Medulla oblongata (tissue), 1 donor: Measurements from ENCODE around the gene ITPK1.
A peak's percentile ranks its signal among the peaks of the same experiment; 100 is the strongest.

Experiments
- DNase-seq: peaks from one replicate; pipeline ENCODE4 v3.0.0-alpha.2; 2015; ENCODE audit errors: extremely low spot score

ITPK1 gene

DNA sequence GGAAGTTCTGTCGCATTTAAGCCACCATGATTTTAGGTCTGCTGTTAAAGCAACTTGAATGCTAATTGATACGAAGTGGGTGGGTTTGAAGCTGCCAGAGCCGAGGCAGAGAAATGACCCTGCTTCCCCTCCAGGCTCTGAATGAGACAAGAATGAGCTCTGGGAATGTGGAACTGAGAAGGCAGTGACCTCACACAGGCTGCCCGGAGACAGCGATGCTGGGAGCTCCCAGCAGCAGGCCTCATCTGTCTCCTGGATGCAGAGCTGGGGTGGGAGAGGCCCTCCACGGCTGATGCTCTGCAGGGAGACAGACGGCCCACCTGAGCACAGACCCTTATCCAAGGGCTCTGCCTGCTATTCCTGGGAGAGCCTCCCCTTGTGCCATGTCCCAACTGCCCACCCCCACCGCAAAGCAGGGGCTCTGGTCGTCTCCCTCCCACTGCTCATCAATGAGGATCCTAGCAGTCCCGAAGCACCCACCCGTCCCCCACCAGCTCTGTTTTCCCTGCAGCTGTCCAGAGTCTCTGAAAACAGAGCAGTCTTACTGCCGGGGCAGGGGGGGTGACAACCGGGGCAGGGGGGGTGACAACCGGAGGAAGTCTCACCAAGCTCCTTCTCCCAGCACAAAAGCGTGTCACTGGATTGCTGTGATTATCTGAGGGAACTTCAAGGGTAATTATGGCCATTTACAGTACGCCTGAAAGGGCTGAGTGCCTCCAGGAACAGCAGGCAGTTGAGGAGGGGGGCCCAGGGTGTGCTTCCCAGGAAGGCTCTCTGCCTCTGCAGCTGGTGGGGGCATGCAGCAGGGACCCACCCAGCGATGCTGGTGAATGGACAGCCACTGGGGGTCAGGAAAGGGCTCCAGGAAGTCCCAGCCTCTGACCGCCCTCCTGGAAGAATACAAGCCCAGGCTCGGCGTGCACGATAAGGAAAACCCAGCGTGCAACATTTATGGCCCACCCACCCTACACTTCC lies 125.0 kb downstream of the ITPK1 start:
- DNase-seq = no peak

DNA sequence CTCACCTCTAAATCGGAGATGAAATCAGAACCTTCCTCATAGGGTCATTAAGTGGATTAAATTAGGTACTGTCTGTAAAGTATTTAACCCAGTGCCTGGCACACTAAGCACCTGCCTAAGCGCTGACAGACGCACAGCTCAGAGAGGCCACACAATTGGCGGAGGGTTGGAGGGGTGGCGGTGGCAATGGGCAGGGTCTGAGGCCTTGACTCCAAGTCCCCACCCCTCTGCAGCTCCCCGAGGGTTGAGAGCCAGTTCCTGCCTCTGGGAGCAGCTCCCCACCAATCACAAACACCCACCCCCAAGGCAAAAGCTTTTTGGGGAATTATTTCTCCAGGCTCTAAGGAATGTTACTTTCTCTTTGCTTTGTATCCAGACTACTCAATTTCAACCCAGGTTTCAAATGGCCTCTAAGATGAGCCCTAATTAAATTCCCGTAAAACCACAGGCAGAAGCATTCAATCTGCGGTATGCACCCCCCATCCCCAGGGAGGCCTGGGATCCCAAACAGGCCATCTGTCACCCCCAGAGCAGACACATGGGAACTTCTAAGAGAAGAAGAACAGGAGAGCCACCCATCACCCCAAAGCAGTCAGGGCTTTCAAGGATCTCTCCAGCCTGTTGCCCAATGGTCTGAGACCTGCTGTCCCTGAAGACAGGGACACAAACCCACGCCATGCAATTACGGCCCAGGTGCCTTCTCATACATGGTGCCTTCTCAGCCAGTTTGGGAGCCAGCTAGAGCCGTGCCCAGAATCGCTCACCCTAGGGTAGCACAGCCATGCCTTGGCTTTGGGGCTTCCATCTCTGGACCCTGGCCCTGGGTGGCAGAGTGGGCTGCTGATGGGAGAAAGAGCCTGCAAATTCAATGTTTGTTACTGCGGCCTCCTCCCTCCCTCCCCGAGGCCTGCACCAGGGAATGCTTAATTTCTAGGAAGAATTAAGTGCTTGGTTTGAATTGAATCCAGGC lies 126.7 kb downstream of the ITPK1 start:
- DNase-seq = no peak

DNA sequence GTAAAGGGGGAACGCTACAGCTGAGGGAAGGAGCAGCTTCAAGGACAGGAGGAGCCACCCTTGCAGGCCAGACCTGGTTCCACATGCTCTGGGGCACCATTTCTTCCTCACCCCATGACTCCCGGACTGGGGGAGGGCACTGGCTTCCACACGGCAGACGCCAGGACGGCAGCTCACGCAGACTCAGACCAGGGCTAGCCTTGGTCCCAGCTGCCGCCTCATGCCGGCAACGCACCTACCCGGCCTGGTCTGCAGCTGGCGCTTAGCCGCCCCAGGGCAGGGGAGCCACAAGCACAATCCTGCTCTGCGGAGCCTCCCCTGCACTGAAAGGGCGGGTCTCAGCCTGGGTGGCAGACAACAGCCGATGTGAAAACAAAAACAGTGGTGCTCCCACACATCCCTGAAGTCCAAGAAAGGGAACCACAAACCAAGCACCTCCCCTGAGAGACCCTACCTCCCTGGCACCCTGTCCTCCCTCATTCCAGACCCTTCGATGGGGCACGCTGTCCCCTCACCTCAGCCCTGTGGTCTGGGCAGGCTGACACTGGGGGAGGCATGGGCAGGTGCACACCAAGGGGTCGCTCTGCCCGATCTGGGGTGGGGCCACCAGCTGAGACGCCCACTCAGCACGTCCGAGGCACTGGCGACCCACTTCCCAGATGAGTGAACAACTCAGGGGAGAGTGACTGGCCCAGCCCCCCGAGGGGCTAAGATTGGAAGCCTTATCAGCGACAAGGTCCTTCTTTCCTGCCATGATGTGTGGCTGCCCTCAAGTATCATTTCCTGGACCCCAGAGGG lies 127.8 kb downstream of the ITPK1 start:
- DNase-seq = no peak

DNA sequence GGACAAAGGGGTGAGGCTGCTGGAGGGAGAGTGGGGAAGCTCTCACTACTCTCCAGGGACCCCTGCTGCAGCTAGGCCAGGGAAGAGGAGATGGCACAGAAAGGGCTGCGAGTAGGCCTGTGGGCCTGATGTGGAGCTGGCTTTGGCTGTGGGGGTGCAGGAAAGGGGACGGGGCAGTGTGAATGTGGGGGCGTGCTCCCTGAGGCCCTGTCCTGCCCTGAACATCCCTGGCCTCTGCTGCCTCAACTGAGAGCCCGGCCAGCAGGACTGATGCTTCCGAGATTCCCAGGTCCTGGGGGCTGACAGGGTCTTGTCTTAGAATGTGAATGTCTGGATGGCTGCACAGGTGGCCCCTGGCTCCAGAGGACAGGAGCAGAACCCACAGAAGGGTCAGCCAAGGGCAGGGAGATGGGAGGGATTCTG lies 128.6 kb downstream of the ITPK1 start:
- no peak for DNase-seq

DNA sequence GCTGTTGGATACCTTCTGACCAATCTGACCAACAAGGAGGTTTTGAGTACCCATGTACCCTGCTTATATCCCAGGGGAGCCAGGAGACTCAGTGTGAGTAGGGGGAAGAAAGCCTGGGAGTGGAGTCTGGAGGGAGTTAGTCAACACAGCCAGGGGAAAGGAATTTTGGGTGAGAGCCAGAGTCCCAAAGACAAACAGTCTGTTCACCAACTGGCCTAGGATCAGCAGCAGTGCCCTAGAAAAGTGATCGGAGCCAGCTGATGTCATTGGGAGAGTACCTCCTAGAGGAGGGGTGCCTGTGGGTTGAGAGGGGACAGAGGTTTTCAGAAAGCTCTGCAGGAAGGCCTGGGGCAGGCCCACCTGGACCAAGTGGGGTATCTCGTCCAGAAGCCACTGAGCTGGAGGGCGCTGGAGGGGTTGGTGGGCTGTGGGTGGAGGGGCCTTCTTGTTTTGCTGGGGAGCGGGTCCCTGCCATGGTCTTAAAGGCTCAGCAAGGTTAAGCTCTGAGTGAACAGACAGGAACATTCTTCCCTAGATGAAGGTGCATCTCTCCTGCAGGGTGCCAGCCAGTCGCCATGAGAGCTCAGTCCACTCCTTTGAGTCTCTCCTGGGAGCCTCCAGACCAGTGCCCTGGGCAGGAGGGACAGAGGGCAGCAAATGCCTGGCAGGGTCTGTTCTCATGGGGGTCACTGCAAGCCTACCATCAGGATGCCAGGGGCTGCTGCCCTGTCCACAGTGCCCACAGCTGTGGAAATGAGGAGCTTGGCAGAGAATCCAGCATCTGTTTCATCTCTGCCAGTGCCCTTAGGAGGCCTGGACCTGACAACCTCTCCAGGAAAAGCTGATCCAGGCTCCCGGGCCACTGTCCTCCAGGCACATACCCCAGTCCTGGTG lies 129.2 kb downstream of the ITPK1 start:
- peak; percentile 75 for DNase-seq

DNA sequence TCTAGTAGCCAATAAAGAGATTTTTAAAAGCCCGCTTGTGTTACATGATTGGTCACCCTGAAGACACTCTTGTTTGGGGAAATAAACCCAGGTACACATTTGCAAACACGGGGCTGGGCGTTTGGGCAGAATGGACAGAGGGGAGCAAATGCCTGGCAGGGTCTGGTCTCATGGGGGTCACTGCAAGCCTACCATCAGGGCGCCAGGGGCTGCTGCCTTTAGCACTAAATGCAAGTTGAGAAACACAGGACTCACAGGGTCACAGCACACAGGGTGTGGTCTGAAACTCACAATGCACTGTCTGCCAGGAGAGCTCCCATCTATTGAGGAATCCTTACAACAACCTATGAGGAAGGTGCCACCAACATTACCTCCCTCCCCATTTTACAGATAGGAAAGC lies 130.2 kb downstream of the ITPK1 start:
- DNase-seq = no peak

DNA sequence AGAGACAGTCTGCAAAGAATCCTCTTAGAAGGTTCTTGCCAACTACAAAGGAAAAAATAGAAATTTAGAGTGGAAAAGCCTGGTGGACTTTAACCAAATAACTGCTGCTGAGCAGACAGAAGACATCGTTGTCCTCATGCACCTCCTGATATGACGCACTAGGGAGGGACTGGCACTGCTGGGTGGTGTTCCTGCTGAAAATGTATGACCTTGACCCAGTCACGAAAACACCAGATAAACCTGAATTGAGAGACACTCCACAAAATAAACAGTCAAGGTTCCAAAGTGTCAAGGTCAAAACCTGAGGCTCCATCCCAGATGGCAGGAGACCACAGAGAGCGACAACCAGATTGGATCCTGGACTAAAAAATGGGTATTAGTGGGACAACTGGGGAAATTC lies 130.8 kb downstream of the ITPK1 start:
- DNase-seq = no peak

DNA sequence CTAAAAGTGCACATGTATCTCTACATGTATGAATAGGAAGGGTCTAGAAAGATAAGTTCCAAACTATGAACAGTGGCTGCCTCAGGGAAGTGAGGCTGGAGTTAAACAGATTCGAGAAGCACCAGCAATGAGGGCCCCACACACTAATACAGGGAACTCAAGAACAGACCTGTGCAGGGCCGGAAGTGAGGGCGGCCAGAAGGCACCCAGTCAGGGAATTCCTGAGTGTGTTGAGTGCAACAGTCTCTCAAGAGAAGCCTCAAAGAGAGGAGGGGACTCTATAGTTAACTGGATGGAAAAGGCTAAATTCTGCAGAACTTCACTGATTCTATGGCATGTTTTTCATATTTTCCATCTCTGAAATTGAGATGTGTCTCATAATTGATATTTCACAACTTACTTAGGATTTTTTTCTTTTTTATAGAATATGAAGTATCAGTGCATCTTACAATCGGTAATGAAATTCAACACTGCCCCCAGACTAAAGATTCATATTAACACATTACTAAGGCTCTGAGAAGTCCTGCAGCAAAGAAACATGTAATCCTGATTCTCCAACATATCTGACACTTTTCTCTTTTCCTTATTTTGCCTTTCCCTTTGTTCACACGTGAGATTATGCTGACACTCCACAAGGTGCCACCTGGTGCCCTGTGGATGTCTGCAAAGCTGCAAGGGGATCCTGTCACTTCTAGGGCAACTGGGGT lies 131.5 kb downstream of the ITPK1 start:
- DNase-seq = no peak

DNA sequence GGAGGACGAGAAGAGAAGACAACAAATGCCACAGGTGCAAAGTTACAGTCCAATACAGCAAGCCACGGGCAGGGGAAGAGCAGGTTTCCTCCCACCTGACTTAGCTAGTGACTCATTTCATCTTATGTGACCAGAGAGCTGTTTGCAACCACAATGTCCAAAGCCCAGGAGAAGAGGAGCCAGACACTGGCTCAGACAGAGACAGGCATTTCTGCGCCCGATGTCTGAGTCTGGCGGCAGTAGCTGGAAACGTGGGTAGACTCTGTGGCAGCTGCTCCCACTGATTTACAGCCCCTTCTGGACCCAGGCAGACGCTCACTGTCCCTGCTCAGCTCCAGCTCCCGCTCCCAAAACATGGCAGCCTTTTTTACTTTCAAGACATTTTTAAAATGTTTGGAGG lies 132.8 kb downstream of the ITPK1 start:
- no peak for DNase-seq

DNA sequence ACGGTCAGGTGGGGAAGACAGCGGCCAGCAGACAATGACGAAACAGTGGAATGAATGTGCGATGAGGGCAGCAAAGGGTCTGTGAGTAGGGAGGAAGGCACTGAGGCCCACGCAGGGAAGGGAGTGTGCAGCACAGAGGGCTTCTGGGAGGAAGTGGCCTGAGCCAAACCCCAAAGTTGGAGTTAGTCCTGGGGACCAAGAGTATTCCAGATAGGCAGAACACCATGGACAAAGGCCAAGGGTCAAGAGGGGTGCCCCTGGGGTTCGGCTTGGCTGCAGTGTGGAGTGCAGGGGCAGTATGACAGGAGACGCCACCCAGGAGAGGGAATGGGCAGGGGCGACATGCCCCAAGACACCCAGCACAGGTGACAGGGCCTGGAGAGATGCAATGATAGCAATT lies 134.0 kb downstream of the ITPK1 start:
- no peak for DNase-seq

DNA sequence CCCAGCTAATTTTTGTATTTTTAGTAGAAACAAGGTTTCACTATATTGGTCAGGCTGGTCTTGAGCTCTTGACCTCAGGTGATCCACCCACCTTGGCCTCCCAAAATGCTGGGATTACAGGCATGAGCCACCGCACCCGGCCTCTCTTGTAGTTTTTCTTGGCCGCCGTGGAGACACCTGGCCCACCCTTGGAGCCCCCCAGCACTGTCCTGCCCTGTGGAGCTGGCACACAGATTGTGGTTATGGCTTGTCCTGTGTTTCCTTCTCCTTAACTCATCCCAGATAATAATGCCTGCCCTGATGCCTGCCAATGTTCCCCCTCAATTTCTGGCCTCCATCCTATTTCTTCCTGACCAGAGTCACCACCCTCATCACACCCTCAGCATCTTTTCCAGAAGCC lies 134.9 kb downstream of the ITPK1 start:
- no peak for DNase-seq

DNA sequence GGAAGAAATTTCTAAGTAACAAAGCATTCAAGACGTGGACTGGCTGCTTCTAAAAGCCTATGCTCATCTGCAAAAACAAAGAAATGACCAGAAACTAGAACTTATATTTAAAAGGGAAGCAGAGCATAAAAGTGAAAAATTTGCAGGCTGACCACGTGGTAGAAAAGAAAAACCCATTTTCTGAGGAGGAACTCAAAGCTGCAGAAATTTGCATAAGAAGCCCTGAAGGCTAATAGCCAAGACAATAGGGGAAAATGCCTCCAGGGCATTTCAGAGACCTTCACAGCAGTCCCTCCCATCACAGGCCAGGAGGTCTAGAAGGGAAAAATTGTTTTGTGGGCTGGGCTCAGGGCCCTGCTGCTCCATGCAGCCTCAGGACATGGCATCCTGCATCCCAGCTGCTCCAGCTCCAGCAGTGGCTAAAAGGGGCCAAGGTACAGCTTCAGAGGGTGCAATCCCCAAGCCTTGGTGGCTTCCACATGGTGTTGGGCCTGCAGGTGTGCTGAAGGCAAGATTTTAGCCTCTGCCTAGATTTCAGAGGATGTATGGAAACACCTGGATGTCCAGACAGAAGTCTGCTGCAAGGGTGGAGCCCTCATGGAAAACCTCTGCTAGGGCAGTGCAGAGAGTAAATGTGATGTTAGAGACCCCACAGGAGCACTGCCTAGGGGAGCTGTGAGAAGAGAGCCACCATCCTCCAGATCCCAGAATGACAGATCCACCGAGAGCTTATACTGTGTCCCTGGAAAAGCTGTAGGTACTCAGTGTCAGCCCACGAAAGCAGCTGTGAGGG lies 137.3 kb downstream of the ITPK1 start:
- no peak for DNase-seq

DNA sequence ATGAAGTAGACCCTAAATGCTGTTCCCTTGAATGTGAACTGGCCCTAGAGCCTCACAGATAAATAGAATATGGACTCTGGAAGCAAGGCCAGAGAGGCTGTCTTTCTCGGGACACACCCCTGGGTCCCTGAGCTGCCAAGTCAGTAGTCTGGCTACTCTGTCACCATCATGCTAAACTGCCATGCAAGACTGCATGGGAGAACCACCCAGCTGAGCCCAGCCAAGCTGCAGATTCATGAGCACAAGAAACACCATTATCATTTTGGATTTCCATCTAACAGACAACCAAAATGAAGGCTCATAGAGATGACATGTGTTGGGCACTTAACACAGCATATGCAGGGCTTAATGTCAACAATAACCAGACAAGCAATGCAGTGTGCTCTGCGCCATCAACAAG lies 139.5 kb downstream of the ITPK1 start:
- DNase-seq = no peak

DNA sequence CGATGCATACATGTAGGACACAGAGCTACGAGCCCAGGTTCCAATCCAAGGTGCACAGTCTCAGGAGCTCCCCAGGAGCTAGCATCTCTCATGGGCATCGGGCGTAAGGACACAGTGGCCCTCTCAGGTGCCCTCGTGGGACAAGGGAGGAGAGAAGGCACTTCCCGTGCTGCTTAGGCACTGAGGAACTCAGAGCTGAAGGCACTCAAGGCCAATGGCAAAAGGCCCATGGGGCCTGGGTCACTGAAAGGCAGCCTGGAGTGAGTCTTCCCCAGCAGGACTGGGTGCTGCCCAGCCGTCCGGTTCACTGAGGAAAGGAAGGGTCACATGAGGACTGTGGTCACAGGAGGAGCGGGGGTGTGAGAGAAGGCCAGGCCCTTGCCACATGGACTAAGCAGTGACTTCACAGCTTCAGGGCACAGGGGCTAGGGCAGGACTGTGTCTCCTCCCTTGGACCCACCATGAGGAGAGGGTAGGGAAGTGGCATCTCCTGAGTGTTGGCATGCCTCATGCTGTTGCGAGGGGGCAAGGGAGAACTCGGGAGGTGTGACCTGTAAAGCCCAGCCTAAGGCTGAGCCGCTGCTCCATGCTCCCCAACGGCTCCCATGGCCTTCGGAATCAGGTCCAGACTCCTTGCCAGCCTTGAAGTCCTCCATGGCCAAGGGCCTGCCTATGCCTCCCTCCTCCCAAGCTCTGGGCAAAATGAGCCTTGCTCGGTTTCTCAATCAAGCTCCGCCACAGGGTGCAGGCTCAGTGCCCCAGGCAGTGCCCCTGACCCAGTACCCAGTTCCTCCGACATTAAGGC lies 141.0 kb downstream of the ITPK1 start:
- no peak for DNase-seq

DNA sequence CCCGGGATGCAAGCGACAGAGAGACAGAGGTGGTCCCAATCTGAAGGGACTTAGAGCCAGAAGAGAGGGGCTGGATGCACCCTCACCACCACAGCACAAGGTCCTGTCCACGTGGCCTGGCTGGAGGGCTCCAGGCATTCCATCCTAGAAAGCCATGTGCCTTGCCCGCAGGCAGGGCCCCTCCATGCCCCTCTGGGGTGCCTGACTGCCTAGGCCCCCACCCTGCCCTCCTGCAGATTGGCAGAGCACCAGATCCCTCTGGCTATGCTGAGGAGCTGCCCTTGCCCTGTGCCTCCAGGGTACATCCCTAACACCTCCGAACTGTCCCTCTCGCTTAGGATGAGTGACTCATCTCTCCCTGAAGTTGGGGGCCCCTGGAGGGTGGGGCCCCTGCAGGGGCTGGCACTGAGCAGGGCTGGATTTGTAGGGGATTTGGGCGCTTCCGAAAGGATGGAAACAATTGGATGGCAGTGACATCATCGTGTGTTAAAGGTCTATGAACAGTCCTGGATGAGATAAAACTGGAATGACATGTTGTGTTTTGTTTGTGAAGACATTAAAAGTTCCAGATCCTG lies 141.8 kb downstream of the ITPK1 start:
- no peak for DNase-seq

DNA sequence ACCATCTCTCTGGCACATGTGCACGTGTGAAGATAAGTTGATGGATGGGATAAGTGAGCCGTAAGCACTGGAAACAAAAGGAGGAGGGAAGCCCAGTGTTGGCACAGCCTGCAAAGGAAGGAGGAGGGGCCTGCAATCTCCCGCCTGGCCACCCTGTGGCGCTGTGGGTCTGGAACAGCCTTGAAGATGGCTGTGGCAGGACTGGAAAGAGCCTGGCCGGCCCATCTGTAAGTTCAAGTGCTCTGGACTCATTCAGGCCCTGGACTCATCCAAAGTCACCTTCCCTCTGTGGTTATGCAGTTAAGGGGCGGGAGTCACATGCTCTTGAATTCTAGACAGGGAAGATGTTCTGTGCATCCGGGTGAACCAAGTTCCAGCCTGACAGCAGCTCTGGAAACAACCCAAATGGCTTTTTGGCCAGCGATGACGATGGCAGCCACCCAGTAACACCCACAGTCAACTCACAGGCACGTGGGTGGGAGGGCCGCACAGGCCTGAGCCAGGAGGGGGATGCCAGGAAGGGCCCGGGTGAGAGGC lies 142.4 kb downstream of the ITPK1 start:
- DNase-seq = peak; percentile 83

DNA sequence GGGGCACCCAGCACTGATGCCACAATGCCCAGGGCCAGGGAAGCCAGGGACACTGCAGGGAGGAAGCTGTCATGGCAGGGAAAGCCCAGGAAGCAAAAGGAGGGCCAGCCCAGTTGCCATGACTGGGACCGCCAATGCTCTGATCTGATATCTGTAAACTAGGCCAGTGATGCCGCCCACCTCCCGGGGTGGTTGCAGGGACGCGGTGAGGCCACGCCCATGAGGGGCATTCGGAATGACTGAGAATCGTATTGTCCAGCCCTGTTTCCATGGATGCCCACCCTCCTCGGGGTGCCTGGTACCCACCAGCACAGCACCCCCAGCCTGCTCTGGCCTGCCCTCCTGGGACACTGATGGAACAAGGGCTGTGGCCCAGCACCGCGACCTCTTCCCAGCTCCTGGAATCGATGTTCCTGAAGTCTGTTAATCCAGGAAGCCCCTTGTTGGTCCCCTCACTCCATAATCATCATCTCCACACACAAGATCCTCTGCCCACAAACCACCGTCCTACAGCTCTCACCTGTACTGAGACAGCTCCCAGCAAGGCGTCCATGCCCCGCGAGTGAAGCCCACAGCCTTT lies 144.0 kb downstream of the ITPK1 start:
- no peak for DNase-seq
